Psoas muscle (tissue), 8 donors: ENCODE results near the gene TMEM179. TPM values are rescaled to one million over a fixed set of nuclear protein-coding genes. Genes with fewer than 3 reads are reported as not detected.

Source experiments
- ATAC-seq, 4 donors: fragments of 200-7000 bp; cut with Tn5 transposase; one replicate each; pipeline ENCODE4 v1.9.1; 2020; ENCODE audit warnings: moderate library complexity in 3 of 4, mild to moderate bottlenecking in 2 of 4
- DNase-seq, 2 donors: peaks; one replicate each; pipeline ENCODE4 v3.0.0-alpha.2; 2020
- H3K27ac ChIP-seq: fragments of 200-600 bp; one replicate; pipeline ENCODE4 v1.8.0; 2022
- H3K27me3 ChIP-seq, 3 donors: fragments of 200-600 bp in 1 of 3; one replicate each; pipeline versions ENCODE4 v1.6.1 to v1.8.0; 2013 to 2022; ENCODE audit warnings: low read length in 2 of 3, mild to moderate bottlenecking in 2 of 3, moderate library complexity in 1 of 3; ENCODE audit not compliant: insufficient read depth in 3 of 3
- H3K36me3 ChIP-seq, 2 donors: fragments of 200-600 bp in 1 of 2; one replicate each; pipeline versions ENCODE4 v1.6.1 to v1.8.0; 2013 to 2022; ENCODE audit warnings: low read depth in 1 of 2, mild to moderate bottlenecking in 1 of 2, moderate library complexity in 1 of 2; ENCODE audit not compliant: insufficient read depth in 1 of 2
- H3K4me1 ChIP-seq: fragments of 200-600 bp; one replicate; pipeline ENCODE4 v1.8.0; 2022
- H3K4me3 ChIP-seq: fragments of 200-600 bp; one replicate; pipeline ENCODE4 v1.8.0; 2022; ENCODE audit warnings: mild to moderate bottlenecking
- H3K9me3 ChIP-seq: fragments of 200-600 bp; one replicate; pipeline ENCODE4 v1.8.0; 2022
- CTCF ChIP-seq: fragments of 200-600 bp; IDR thresholded peaks from one replicate; pipeline ENCODE4 v1.8.0; 2022; ENCODE audit warnings: antibody characterized with exemption
- WGBS, 3 donors: extraction: QIAGEN DNeasy Blood & Tissue Kit; methylation state at CpG; one replicate each; pipeline versions ENCODE4 v1.1.6 to v1.1.7; 2013; 5-methylcytosine and 5-hydroxymethylcytosine counted together
- intact Hi-C, 2 donors: fragments of 100-400 bp; cut with DNase I; formaldehyde crosslinking; loops; one replicate each; pipeline versions ENCODE4 v1.11.0 to v1.14.2; 2022
- polyA plus RNA-seq, 3 donors: library from polyadenylated mRNA; stranded (reverse); fragments of 200-250 nt; gene quantifications; one replicate each; pipeline ENCODE4 v1.2.3, GENCODE V29; 2013
- total RNA-seq, 4 donors: library from RNA; stranded (reverse); fragmentation: NEBNext Ultra II Directional in 2 of 4; extraction: Animal tissue kit (Norgen Biotek cat#: 25700) in 2 of 4; gene quantifications; one replicate each; pipeline versions ENCODE4 v1.2.1 to v1.2.4, GENCODE V29; 2021 to 2023
- donor health status: healthy with polysubstance abuse.
- donor health status: DM: no; HTN: no; CAD: no; lungs with moderate emphysema.
- donor health status: Bipolar disorder and iron deficiency.
- donor health status: healthy.
- donor health status: DM: yes; HTN: yes; CAD: no.
- donor health status: DM: no; HTN: no; CAD: no.
- donor health status: DM: no; HTN: no; CAD: no.
- donor health status: DM: yes; HTN: yes; CAD: no.

Gene TMEM179
- total and polyA plus RNA-seq, 7 donors, result 0.01 TPM; not detected in 6

- WGBS, 3 donors, result 72 to 78% (median 75%) methylated on average over 23 of the region's 23 CpGs
- H3K9me3 ChIP-seq, result peaks cover 3% of the 10 kb centered on the region
- no peak overlapping the region for H3K4me3 ChIP-seq
- no peaks in the 10 kb centered on the region for H3K4me1 ChIP-seq
- peaks cover 0 to 22% (median 3%) of the 10 kb centered on the region in 3 donors for H3K27me3 ChIP-seq
- no peak overlapping the region for H3K27ac ChIP-seq
- ATAC-seq (no peak), DNase-seq (no peak)
- intact Hi-C loops, result loop anchor here in 1 of 2 donors (2.0 kb wide), 1 partner anchor 563 kb away; no protein-coding TSS in a partner anchor
- no peak for TF ChIP-seq CTCF
- H3K36me3 ChIP-seq, result no peaks in the 10 kb centered on the region
These were observed 37.4 kb upstream of the TMEM179 start for GRCh38 chr14:104641753-104642539.

- intact Hi-C loops, result loop anchor here in 1 of 2 donors (2.0 kb wide), 1 partner anchor 562 kb away; no protein-coding TSS in a partner anchor
- peaks cover 0 to 28% (median 7%) of the 10 kb centered on the region in 3 donors for H3K27me3 ChIP-seq
- H3K4me1 ChIP-seq, result no peaks in the 10 kb centered on the region
- DNase-seq, result no peak
- H3K36me3 ChIP-seq, result no peaks in the 10 kb centered on the region
- ATAC-seq, result peak in 1 of 4 donors; percentile 11
- TF ChIP-seq CTCF, result no peak
- 75 to 86% (median 82%) methylated on average over 8 to 10 of the region's 10 CpGs for WGBS, 3 donors
- H3K27ac ChIP-seq, result no peak overlapping the region
- H3K4me3 ChIP-seq, result no peak overlapping the region
- H3K9me3 ChIP-seq, result peaks cover 3% of the 10 kb centered on the region
These were observed 36.1 kb upstream of the TMEM179 start for GRCh38 chr14:104640681-104641080.

GRCh38 chr14:104639885-104640548, 35.4 kb upstream of the TMEM179 start:
- TF ChIP-seq CTCF, result peak; percentile 94
- peaks cover 0 to 34% (median 7%) of the 10 kb centered on the region in 3 donors for H3K27me3 ChIP-seq
- ATAC-seq, result peak; percentile 84 to 95 (median 87)
- WGBS, 3 donors, result 6 to 9% (median 6%) methylated on average over 19 to 24 of the region's 24 CpGs
- H3K9me3 ChIP-seq, result no peaks in the 10 kb centered on the region
- no peaks in the 10 kb centered on the region for H3K4me1 ChIP-seq
- peak; percentile 47 to 69 for DNase-seq
- intact Hi-C loops, result loop anchor here (2.0 to 5.0 kb wide), 3 partner anchors 498 to 561 kb away; no protein-coding TSS in a partner anchor
- H3K27ac ChIP-seq, result no peak overlapping the region
- no peak overlapping the region for H3K4me3 ChIP-seq
- no peaks in the 10 kb centered on the region for H3K36me3 ChIP-seq

GRCh38 chr14:104639471-104639870, 34.9 kb upstream of the TMEM179 start:
- DNase-seq (no peak), ATAC-seq (no peak)
- H3K4me1 ChIP-seq, result no peaks in the 10 kb centered on the region
- H3K9me3 ChIP-seq, result no peaks in the 10 kb centered on the region
- no peaks in the 10 kb centered on the region for H3K36me3 ChIP-seq
- WGBS, 3 donors, result 35 to 39% (median 37%) methylated on average over 5 of the region's 5 CpGs
- H3K27me3 ChIP-seq, result peaks cover 0 to 34% (median 9%) of the 10 kb centered on the region in 3 donors
- H3K4me3 ChIP-seq, result no peak overlapping the region
- no peak for TF ChIP-seq CTCF
- no peak overlapping the region for H3K27ac ChIP-seq
- intact Hi-C loops, result loop anchor here (2.0 to 5.0 kb wide), 3 partner anchors 497 to 561 kb away; no protein-coding TSS in a partner anchor
